RWPE2 (cell line): ENCODE data around the gene ADAM12.

ENCODE experiments used
- ATAC-seq: fragments of 200-7000 bp; cut with Tn5 transposase; 3 replicates; pipeline ENCODE4 v1.9.1; 2021; ENCODE audit warnings: low read depth
- DNase-seq: peaks from one replicate; pipeline ENCODE4 v3.0.0-alpha.2; 2020; ENCODE audit warnings: low spot score
- H3K27ac ChIP-seq: fragments of 450-650 bp; 2 replicates; pipeline ENCODE4 v1.5.1; 2017; ENCODE audit warnings: mild to moderate bottlenecking; ENCODE audit not compliant: poor library complexity, severe bottlenecking
- H3K27me3 ChIP-seq: fragments of 250-450 bp; sonication (Bioruptor Pico); 2 replicates; pipeline ENCODE4 v1.5.1; 2021; ENCODE audit warnings: mild to moderate bottlenecking, moderate library complexity; ENCODE audit not compliant: insufficient read depth, poor library complexity, severe bottlenecking
- H3K36me3 ChIP-seq: fragments of 250-450 bp; sonication (Bioruptor Pico); 2 replicates; pipeline ENCODE4 v1.5.1; 2020; ENCODE audit warnings: low read depth, mild to moderate bottlenecking, moderate library complexity
- H3K4me1 ChIP-seq: fragments of 250-450 bp; sonication (Bioruptor Pico); 2 replicates; pipeline ENCODE4 v1.5.1; 2021; ENCODE audit warnings: mild to moderate bottlenecking, moderate library complexity; ENCODE audit not compliant: insufficient read depth, poor library complexity, severe bottlenecking
- H3K4me3 ChIP-seq: fragments of 250-450 bp; sonication (Bioruptor Pico); 2 replicates; pipeline ENCODE4 v1.5.1; 2021; ENCODE audit warnings: mild to moderate bottlenecking, moderate library complexity; ENCODE audit not compliant: severe bottlenecking
- H3K9me3 ChIP-seq: fragments of 250-450 bp; sonication (Bioruptor Pico); 2 replicates; pipeline ENCODE4 v1.5.1; 2021; ENCODE audit warnings: mild to moderate bottlenecking, moderate library complexity; ENCODE audit not compliant: severe bottlenecking
- CTCF ChIP-seq: fragments of 450-650 bp; IDR thresholded peaks from one replicate; pipeline ENCODE4 v1.5.1; 2017; ENCODE audit warnings: mild to moderate bottlenecking, moderate library complexity; ENCODE audit not compliant: poor library complexity, severe bottlenecking

ADAM12 gene

GRCh38 chr10:126060261-126060931 is 327.9 kb downstream of the ADAM12 start:
- H3K27me3 ChIP-seq, result no peaks in the 10 kb centered on the region
- no peaks in the 10 kb centered on the region for H3K36me3 ChIP-seq
- TF ChIP-seq CTCF, result no peak
- DNase-seq (no peak), ATAC-seq (no peak)
- H3K4me1 ChIP-seq, result peaks cover 25% of the 10 kb centered on the region
- H3K4me3 ChIP-seq, result no peak overlapping the region
- no peaks in the 10 kb centered on the region for H3K9me3 ChIP-seq
- H3K27ac ChIP-seq, result peak overlapping the region; percentile 95

GRCh38 chr10:126059076-126059826 is 329.0 kb downstream of the ADAM12 start:
- no peaks in the 10 kb centered on the region for H3K36me3 ChIP-seq
- DNase-seq (no peak), ATAC-seq (peak; percentile 47; the same call in 2 of the 3 replicates)
- no peak overlapping the region for H3K4me3 ChIP-seq
- H3K4me1 ChIP-seq, result peaks cover 21% of the 10 kb centered on the region
- H3K9me3 ChIP-seq, result no peaks in the 10 kb centered on the region
- H3K27ac ChIP-seq, result peak overlapping the region; percentile 95
- TF ChIP-seq CTCF, result no peak
- no peaks in the 10 kb centered on the region for H3K27me3 ChIP-seq

GRCh38 chr10:126058507-126058906 is 329.8 kb downstream of the ADAM12 start:
- no peak for TF ChIP-seq CTCF
- no peak for DNase-seq
- no peaks in the 10 kb centered on the region for H3K36me3 ChIP-seq
- peaks cover 21% of the 10 kb centered on the region for H3K4me1 ChIP-seq
- ATAC-seq, result no peak
- no peaks in the 10 kb centered on the region for H3K9me3 ChIP-seq
- no peak overlapping the region for H3K4me3 ChIP-seq
- no peak overlapping the region for H3K27ac ChIP-seq
- no peaks in the 10 kb centered on the region for H3K27me3 ChIP-seq

GRCh38 chr10:126058104-126058503 is 330.2 kb downstream of the ADAM12 start:
- DNase-seq (no peak), ATAC-seq (no peak)
- no peak overlapping the region for H3K27ac ChIP-seq
- H3K4me1 ChIP-seq, result peaks cover 17% of the 10 kb centered on the region
- no peaks in the 10 kb centered on the region for H3K9me3 ChIP-seq
- no peak for TF ChIP-seq CTCF
- H3K4me3 ChIP-seq, result no peak overlapping the region
- H3K36me3 ChIP-seq, result no peaks in the 10 kb centered on the region
- no peaks in the 10 kb centered on the region for H3K27me3 ChIP-seq

- Histone ChIP-seq H3K36me3 (no peaks in the 10 kb centered on the region), H3K27ac (no peak overlapping the region), H3K27me3 (no peaks in the 10 kb centered on the region), H3K4me1 (peaks cover 10% of the 10 kb centered on the region), H3K4me3 (no peak overlapping the region), H3K9me3 (no peaks in the 10 kb centered on the region)
- no peak for DNase-seq
- no peak for TF ChIP-seq CTCF
- no peak for ATAC-seq
These were observed 330.8 kb downstream of the ADAM12 start for GRCh38 chr10:126057494-126057893.
